ENCODE measurements around the gene RAB36.

Gene RAB36

DNA sequence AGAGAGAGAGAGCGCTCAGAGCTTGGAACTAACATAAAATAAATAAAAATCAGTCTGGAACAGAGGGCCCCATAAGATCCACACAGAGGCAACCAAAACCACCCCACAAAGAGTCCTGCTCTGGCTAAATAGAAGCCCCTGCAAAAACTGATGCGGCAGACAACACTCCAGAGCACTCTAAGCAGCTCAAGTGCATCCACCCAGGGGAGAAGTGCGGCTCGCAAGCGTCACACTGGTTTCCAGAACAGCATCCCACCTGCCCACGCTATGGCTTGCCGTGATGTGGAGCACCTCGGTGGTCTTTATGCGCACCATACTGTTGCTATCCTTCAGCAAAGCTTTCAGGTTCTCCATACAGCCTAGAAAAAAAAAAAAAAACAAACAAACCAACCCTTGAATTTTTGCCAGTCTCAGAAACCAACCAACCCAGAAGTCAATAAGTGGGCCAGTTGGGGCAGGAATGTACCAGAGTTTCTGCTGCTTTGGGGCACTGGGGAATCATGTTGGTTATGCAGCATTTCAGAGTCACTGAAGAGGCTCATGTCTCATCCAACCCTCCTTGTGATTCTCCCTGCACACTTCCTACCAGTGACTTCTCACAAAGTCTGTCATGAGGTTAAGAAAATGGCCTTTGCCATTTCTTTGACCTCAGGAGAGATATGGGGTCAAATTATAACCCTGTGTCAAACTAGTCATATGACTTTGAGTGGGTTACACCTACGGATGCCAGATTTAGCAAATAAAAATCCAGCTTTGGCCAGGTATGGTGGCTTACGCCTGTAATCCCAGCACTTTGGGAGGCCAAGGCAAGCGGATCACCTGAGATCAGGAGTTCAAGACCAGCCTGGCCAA, 6.5 kb upstream of the RAB36 start:
- no peak for DNase-seq

DNA sequence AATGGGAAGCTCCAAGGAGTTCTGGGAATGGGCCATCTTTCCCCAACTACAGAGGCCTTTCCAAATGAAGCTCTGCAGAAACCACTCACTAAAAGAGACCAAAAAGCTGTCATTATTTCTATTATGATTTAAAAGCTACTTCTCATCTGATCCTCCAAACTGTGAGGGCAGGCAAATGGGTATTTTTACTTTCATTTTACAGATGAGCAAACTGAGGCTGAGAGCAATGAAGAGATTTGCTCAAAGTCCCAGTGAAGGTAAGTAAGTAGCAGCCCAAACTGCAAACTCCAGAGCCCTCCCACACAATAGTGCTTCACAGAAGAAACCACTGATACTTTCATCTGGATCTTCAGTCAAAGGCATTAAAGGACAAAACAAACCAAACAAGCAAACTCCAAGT, 4.9 kb upstream of the RAB36 start:
- no peak for DNase-seq

GRCh38 chr22:23142546-23143105, 2.7 kb upstream of the RAB36 start:
- no peak for DNase-seq

- DNase-seq, result no peak
These were observed 2.2 kb upstream of the RAB36 start for GRCh38 chr22:23143119-23143518.

DNA sequence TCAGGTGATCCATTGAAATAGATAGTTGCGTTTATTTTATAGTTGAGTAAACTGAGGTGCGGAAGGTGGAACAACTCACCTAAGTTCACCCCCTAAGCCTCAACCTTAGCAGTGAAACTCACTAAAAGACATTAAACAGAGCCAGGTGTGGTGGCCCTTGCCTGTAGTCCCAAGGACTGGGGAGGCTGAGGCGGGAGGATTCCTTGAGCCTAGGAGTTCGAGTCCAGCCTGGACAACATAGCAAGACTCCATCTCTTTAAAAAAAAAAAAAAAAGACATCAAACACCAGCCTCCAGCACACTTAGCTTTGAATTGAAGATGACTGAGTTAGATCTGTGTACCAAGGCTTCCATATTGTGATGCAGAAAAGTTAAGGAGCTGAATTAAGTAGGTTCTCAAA, 845 bp upstream of the RAB36 start:
- no peak for DNase-seq

DNA sequence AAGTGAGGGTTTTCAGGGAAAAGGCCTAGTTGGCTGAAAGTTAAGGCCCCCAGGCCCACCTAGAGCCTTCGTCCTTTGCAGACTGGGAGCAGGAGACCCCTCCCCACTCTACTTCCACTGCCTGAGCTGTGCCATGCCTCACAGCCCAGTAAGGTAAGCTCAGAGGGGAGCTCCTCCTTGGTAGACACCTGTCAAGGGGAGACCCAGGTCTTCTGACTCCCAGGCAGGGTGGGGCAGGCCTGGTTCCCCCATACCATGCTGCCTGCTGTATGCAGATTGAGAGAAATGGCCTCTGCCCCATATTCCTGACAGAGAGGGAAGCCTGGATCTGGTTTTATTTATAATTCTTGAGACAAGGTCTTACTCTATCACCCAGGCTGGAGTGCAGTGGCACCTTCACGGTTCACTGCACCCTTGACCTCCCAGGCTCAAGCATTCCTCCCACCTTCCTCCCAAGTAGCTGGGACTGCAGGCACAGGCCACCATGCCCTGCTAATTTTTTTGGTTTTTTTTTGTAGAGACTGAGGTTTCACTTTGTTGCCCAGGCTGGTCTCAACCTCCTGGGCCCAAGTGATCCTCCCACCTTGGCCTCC, 697 bp downstream of the RAB36 start:
- no peak for DNase-seq

GRCh38 chr22:23146478-23147205, 1.4 kb downstream of the RAB36 start:
- no peak for DNase-seq

GRCh38 chr22:23147617-23148387, 2.5 kb downstream of the RAB36 start:
- DNase-seq, result no peak

GRCh38 chr22:23149743-23150238, 4.5 kb downstream of the RAB36 start:
- no peak for DNase-seq

- DNase-seq, result no peak
These were observed 5.5 kb downstream of the RAB36 start for GRCh38 chr22:23150762-23151161.

- no peak for DNase-seq
These were observed 6.5 kb downstream of the RAB36 start for GRCh38 chr22:23151827-23152226.

GRCh38 chr22:23152238-23153114, 7.2 kb downstream of the RAB36 start:
- DNase-seq, result no peak

- DNase-seq, result no peak
These were observed 8.7 kb downstream of the RAB36 start for GRCh38 chr22:23153994-23154393.

DNA sequence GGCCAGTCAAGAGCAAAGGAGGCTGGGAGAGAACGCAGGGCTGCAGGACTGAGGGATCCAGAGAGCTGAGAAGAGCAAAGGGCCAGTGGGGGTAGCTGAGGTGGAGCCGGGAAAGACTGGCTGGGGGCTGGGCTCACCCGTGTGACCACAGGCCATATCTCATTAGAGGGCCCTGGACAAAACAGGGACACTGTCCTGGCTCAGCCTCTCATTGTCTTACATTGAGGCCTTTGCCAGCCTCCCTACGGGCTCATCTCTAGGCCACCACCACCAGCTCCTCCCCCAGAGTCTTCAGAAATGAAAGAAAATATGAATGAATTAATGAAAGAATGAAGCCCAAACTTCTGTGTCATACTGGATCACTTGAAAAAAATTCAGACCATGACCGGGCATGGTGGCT, 9.2 kb downstream of the RAB36 start:
- no peak for DNase-seq

DNA sequence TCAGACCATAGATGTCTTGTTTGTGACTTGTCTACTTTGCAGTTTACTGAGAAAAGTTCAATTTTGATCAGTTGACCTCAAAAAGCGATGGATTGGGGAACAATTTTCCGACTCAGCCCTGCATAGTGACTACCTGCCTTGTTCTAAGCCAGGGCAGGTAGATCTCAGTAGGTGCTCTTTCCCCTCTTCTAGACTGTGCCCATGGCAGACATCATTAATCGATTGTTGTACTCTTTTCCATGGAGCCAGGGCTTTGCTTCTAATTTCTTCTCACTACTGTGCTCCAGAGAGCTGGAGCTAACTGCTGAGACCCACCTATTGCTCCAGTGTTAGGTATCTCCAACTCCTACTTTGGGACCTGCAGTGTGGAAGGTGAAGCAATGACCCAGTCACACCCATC, 9.9 kb downstream of the RAB36 start:
- no peak for DNase-seq

- no peak for DNase-seq
These were observed 10.6 kb downstream of the RAB36 start for GRCh38 chr22:23155831-23156230.

- DNase-seq, result no peak
These were observed 11.0 kb downstream of the RAB36 start for GRCh38 chr22:23156286-23156685.

- DNase-seq, result no peak
These were observed 12.6 kb downstream of the RAB36 start for GRCh38 chr22:23157560-23158515.

DNA sequence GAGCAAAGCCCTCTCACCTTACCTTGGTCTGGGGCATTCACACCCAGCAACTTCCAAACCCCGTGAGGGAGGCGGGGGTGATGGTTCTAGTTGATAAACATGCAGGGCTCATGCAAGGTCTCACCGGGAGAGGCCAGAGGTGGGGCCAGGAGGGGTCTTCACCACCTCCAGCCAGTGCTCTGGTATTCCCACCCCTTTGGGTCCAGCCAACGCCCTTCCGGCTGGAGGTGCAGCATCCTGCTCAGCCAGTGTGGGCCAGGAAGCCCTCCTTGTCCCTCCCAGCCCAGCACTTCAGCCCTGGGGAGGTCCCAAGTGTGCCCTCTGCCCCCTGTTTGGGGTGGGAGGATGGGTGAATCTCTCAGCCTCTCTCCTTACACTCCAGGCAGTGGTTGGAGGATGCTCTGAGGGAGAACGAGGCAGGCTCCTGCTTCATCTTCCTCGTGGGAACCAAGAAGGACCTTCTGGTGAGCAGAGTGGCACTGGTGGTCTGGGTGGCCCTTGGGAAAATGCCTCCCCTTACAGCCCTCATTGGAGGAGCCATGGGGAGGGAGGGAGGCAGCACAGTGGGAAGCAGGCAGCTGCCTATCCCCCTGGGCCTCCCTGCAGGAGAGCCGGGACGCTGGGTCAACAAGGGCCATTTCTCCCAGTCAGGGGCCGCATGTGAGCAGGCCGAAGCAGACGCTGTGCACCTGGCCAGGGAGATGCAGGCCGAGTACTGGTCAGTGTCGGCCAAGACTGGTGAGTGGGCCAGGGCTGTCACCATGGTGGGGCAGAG, 13.4 kb downstream of the RAB36 start:
- DNase-seq, result no peak

GRCh38 chr22:23159291-23159630, 14.0 kb downstream of the RAB36 start:
- no peak for DNase-seq

Data from T-helper 2 cell (primary cell).